ENCODE results near the gene MIPEP.

DNA sequence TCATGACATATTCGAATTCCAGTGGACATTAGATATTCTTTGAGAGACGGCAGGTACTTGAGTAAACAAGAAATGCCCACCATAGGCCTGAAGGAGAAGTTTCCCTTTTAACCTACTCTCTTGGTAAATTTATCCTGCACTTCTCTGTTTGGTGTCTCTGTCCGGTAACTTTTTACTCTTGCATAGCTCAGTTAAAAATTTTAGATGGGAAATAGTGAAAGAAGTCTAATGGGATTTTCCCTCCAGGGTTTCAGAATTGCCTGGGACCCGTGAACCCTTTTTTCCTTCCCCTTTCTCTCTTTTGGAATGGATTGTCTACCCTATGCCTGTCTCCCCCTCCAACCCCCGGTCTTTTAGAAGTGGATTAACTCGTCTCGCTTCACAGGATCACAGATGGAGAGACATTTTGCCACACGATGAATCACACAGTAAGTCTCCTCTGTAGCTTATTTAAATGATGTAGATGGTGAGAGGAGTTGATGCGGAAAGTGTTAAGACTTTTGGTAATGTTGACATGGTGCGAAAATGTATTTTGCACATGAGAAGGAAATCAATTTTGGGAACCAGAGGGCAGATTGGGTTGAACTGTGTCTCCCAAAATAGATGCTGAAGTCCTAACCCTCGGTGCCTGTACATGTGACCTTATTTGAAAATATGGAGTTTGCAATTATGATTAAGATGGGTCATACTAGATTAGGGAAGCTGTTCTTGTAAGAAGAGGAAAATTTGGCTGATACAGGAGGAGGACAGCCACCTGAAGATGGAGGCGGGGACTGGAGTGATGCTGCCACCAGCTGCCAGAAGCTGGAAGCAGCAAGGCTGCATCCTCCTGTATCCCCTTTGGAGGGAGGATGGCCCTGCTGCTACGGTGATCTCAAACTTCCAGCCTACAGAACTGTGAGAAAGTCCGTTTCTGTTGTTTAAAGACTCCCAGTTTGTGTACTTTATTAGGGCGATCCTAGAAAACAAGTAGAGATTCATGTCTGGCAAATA, 711 bp upstream of the MIPEP start:
- no peak for TF ChIP-seq POLR2AphosphoS5 (IDR thresholded peaks at IDR 0.05)
- TF ChIP-seq, protein P1, sequence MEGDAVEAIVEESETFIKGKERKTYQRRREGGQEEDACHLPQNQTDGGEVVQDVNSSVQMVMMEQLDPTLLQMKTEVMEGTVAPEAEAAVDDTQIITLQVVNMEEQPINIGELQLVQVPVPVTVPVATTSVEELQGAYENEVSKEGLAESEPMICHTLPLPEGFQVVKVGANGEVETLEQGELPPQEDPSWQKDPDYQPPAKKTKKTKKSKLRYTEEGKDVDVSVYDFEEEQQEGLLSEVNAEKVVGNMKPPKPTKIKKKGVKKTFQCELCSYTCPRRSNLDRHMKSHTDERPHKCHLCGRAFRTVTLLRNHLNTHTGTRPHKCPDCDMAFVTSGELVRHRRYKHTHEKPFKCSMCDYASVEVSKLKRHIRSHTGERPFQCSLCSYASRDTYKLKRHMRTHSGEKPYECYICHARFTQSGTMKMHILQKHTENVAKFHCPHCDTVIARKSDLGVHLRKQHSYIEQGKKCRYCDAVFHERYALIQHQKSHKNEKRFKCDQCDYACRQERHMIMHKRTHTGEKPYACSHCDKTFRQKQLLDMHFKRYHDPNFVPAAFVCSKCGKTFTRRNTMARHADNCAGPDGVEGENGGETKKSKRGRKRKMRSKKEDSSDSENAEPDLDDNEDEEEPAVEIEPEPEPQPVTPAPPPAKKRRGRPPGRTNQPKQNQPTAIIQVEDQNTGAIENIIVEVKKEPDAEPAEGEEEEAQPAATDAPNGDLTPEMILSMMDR (IDR thresholded peaks at IDR 0.05): no peak

All from transverse colon (tissue), 4 donors.